T-helper 2 cell treated with Interferon-gamma antibody and Interleukin-4, amounts not matched to agents 5 μg/mL and 100 μg/mL, for 36 hours (primary cell): ENCODE measurements around the gene GNE.
"Not testable (repeated sequence)": the region's sequence is repeated elsewhere in the genome, so short reads cannot be mapped to it uniquely, and the experiment has no call there.

Source experiments
- DNase-seq: peaks from one replicate; pipeline ENCODE4 v3.0.0; 2021; ENCODE audit warnings: low spot score
- H3K27ac Mint-ChIP-seq: one replicate; pipeline ENCODE4 v1.8.0; 2021; ENCODE audit warnings: mild to moderate bottlenecking, mixed read lengths
- H3K27me3 Mint-ChIP-seq: one replicate; pipeline ENCODE4 v1.8.0; 2021; ENCODE audit warnings: low read depth, mixed read lengths
- H3K36me3 Mint-ChIP-seq: one replicate; pipeline ENCODE4 v1.8.0; 2021; ENCODE audit warnings: low read depth, mixed read lengths
- H3K4me1 Mint-ChIP-seq: one replicate; pipeline ENCODE4 v1.8.0; 2021; ENCODE audit warnings: low read depth, mixed read lengths
- H3K4me3 Mint-ChIP-seq: one replicate; pipeline ENCODE4 v1.8.0; 2022; ENCODE audit warnings: mild to moderate bottlenecking, moderate library complexity, mixed read lengths
- H3K9me3 Mint-ChIP-seq: one replicate; pipeline ENCODE4 v1.8.0; 2021; ENCODE audit warnings: mixed read lengths

Gene GNE, protein sequence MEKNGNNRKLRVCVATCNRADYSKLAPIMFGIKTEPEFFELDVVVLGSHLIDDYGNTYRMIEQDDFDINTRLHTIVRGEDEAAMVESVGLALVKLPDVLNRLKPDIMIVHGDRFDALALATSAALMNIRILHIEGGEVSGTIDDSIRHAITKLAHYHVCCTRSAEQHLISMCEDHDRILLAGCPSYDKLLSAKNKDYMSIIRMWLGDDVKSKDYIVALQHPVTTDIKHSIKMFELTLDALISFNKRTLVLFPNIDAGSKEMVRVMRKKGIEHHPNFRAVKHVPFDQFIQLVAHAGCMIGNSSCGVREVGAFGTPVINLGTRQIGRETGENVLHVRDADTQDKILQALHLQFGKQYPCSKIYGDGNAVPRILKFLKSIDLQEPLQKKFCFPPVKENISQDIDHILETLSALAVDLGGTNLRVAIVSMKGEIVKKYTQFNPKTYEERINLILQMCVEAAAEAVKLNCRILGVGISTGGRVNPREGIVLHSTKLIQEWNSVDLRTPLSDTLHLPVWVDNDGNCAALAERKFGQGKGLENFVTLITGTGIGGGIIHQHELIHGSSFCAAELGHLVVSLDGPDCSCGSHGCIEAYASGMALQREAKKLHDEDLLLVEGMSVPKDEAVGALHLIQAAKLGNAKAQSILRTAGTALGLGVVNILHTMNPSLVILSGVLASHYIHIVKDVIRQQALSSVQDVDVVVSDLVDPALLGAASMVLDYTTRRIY

DNA sequence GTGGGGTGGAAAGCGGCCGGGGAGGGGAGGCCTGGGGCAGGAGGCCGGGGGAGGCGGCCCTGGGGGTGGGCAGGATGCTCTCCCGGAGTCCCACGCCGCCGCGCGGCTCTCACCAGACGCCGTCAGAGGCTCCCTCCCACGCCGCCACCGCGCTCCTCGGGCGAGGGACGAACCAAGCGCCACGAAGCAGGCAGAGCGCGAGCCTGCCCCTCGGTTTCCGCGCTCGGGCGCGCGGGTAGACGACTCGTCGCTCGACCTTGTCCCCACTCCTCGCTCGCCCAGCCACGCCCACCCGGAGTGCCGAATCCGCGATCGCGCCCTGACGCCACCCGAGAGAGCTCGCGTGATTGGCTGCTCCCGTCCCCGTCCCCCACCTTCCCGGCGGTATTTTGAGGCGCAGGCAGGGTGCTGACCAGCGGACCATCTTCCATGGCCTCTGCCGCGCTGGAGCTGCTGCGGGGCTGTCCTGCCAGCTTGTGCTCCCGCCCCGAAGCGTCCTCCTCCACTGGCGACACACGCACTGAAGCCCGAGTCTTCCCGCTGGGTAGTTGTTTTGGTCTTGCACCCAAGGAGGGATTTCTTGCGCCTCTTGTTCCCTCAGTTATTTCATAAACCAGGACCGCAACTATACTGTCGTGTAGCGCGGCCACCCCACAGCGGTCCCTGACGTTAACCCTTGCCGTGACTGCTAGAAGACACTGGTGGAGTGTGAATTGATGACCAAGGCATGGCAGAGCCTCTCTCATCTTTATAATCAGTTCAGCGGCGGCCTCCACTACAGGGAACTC, at the start of gene GNE:
Gene GNE, minus strand, starts transcription at position 241 of the 788 bp plus-strand sequence. CDS start 9,093 bp downstream, outside the sequence.
- Mint-ChIP-seq H3K4me3 (peak within 1 kb of the TSS; percentile 95), H3K27ac (peak within 1 kb of the TSS; percentile 94), H3K36me3 (peaks cover 6% of the 10 kb centered on the region), H3K9me3 (no peaks in the 10 kb centered on the region), H3K27me3 (no peaks in the 10 kb centered on the region), H3K4me1 (peaks cover 12% of the 10 kb centered on the region)
- peak; percentile 98 for DNase-seq

DNA sequence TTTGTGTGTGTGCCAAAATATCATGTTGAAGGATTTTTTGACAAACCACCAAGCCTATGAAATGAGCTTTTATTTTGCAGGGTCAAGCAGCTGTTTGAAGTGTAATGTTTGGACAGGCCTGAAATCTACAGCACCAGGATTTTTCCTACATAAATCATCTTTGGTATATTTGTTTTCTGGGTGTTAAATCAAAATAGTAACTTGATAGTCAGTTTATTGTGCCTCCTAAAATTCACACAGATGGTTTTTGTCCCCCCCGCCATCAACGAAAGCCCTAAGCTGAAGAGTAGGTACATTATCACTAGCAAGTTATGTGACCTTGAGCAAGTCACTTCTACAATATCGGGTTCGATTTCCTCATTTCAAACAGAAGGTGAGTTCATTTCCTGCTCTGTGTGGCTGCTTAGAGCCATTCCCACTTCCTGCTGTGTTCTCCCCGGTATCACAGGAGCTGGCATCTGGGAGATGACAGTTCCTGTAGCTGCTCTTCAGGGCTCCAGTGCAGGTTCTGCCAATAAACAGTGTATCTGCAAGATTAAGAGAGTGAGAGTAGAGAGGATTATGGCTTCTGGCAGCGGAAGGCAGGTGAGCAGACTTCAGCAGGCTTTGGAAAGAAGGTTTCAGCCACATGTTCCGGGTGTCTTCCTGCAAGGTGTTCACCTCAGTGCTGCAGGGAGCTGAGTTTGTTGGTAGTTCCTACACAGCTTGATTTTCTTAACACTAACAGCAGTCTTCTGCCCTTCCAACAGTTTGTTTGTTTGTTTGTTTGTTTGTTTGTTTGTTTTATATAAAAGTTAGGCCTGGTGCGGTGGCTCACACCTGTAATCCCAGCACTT, 48.4 kb upstream of the GNE start:
- Mint-ChIP-seq H3K9me3 (no peaks in the 10 kb centered on the region), H3K27me3 (no peaks in the 10 kb centered on the region), H3K36me3 (peaks cover 3% of the 10 kb centered on the region), H3K4me1 (peaks cover 7% of the 10 kb centered on the region), H3K27ac (no peak overlapping the region), H3K4me3 (peak overlapping the region; percentile 37)
- DNase-seq, result no peak

DNA sequence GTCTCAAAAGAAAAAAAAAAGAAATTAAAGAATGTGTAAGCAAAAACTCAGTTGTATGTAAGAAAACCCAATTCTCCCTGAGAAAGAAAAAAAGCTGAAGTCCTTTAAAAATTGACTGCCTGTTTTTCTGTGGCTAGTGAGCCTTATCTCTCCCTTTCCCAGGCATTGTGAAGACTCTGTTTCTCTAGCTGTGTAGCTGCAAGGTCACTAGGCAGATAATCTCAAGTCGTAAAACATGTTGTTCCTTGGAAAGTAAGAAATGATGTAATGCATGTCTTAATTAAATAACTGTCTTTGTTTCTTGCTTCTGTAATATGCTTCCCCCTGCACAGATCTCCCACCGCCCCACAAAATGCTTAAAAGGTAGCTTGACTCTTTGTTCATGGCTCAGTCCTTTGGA, 46.1 kb upstream of the GNE start:
- not testable (repeated sequence) for H3K9me3 Mint-ChIP-seq, H3K4me1 Mint-ChIP-seq, H3K36me3 Mint-ChIP-seq, H3K27me3 Mint-ChIP-seq, H3K4me3 Mint-ChIP-seq, DNase-seq, H3K27ac Mint-ChIP-seq

DNA sequence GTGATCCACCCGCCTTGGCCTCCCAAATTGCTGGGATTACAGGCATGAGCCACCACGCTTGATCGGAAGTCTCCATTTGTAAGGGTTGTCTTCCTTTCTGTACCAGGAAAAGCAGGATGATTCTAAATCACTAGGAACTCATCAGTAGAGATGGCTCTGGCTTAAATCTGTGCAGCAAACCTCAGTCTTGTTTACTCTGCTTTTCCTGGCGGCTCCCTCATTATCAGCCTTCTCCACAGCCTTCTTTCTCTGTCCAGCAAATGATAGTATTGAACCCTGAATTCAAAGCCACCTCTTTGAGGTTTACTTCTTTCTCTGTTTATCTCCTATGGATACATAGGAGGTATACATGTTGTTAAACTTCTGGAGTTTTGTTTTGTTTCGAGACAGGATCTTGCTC, 43.0 kb upstream of the GNE start:
- H3K4me3 Mint-ChIP-seq, result no peak overlapping the region
- no peaks in the 10 kb centered on the region for H3K27me3 Mint-ChIP-seq
- no peaks in the 10 kb centered on the region for H3K36me3 Mint-ChIP-seq
- no peak overlapping the region for H3K27ac Mint-ChIP-seq
- no peaks in the 10 kb centered on the region for H3K4me1 Mint-ChIP-seq
- DNase-seq, result no peak
- H3K9me3 Mint-ChIP-seq, result no peaks in the 10 kb centered on the region

DNA sequence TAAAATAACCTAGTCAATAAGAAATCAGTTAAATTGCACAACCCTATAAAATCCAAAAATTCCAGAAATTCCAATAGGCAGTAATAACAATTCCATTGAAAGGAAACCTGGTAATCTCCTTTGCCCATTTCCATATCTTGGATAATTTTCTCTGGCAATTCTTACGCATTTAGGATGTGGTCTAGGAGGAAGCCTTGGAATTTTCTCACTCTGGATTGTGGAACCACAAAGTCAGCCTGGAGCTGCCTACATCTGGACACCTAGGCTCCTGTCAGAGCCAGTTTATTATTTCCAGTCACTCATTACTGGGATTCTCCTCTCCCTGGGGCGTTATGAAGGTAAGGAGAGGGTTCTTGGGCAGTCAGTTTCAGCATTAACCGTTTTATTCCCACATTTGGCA, 40.3 kb upstream of the GNE start:
- Mint-ChIP-seq H3K27me3 (no peaks in the 10 kb centered on the region), H3K4me1 (no peaks in the 10 kb centered on the region), H3K4me3 (no peak overlapping the region), H3K36me3 (no peaks in the 10 kb centered on the region), H3K9me3 (no peaks in the 10 kb centered on the region), H3K27ac (no peak overlapping the region)
- DNase-seq, result no peak

DNA sequence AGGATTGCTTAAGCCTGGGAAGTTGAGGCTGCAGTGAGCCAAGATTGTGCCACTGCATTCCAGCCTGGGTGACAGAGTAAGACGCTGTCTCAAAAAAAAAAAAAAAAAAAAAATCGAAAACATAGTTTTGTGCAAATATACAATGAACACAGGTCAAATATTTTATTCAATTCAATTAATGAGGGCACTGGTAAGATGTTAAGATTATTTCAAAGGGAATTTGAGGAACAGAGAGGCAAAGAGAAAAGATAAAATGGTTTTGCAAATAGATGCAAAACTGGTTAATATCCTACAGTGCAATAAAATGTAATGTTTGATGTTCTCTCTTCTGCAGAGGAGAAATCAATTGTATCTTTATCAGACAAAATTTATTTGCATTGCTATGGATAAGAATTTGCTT, 39.5 kb upstream of the GNE start:
- Mint-ChIP-seq H3K9me3 (no peaks in the 10 kb centered on the region), H3K27me3 (no peaks in the 10 kb centered on the region), H3K36me3 (no peaks in the 10 kb centered on the region), H3K27ac (no peak overlapping the region), H3K4me1 (no peaks in the 10 kb centered on the region), H3K4me3 (no peak overlapping the region)
- no peak for DNase-seq

DNA sequence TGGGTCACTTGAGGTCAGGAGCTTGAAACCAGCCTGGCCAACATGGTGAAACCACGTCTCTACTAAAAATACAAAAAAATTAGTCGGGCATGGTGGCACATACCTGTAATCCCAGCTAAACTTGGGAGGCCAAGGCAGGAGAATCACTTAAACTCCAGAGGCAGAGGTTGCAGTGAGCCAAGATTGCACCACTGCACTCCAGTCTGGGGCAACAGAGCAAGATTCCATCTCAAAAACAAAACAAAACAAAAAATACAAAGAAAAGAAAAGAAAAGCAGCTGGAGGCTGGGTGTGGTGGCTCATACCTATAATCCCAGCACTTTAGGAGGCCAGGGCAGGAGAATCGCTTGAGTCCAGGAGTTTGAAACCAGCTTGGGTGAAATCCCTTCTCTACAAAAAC, 36.7 kb upstream of the GNE start:
- H3K36me3 Mint-ChIP-seq, H3K9me3 Mint-ChIP-seq, H3K4me3 Mint-ChIP-seq, H3K4me1 Mint-ChIP-seq, DNase-seq, H3K27ac Mint-ChIP-seq, H3K27me3 Mint-ChIP-seq: not testable (repeated sequence)

DNA sequence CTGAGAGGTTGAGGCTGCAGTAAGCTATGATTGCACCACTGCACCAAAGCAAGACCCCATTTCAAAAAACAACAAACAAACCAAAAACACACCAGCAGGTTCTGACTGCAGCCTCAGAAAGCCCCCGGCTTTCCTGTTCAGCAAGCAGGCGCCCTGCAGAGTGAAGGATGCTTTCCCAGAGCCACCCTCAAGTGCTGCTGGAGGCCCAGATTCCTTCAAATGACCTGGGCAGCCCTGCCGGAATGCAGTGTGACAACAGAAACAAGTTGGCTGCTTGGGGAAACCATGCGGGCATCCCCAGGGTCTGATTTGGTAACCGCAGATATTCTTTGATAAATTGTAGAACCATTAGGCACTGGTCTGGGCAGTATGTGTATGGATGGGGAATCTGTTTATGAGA, 35.7 kb upstream of the GNE start:
- no peaks in the 10 kb centered on the region for H3K4me1 Mint-ChIP-seq
- H3K27ac Mint-ChIP-seq, result no peak overlapping the region
- no peaks in the 10 kb centered on the region for H3K36me3 Mint-ChIP-seq
- no peaks in the 10 kb centered on the region for H3K9me3 Mint-ChIP-seq
- no peaks in the 10 kb centered on the region for H3K27me3 Mint-ChIP-seq
- DNase-seq, result no peak
- no peak overlapping the region for H3K4me3 Mint-ChIP-seq

DNA sequence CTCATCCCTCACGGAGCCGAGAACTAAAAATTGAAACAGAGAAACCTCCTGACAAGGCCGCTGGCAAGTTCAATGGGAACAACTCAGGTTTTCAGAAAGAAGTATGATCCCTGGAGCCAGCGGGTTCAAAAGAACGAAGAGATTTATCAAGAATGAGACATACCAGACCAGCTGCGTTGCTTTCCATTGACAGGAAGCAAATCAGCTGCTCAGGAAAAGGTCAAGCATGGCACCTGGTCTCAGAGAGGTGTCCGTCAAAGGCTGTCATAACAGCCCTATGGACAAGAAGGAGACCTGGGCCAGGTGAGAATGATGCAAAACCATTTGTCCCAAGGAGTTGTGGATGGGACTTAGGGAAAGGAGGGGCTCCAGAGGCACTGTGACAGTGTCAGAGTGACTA, 34.9 kb upstream of the GNE start:
- Mint-ChIP-seq H3K9me3 (no peaks in the 10 kb centered on the region), H3K4me1 (no peaks in the 10 kb centered on the region)

DNA sequence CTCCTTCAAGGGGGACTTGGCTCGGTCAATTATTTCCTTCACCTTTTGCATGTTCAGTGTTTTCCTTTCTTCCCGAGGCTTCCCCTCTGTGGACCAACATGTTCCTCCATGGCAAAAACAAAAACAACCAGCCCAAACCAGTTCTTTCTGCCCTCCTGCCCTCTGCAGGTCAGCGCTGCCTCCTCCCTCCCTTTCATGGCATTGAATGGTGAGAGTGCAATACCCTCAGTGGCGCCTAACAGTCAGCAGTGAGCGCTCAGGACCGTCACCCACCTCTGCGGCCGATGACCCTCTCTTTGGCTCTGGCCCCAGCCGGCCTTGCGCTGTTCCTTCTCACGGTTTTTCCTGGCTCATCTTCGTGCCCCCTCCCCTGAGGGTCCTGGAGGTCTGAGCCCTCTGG, 34.4 kb upstream of the GNE start:
- H3K27ac Mint-ChIP-seq, result no peak overlapping the region
- no peaks in the 10 kb centered on the region for H3K36me3 Mint-ChIP-seq
- H3K4me1 Mint-ChIP-seq, result no peaks in the 10 kb centered on the region
- no peak for DNase-seq
- no peak overlapping the region for H3K4me3 Mint-ChIP-seq
- no peaks in the 10 kb centered on the region for H3K27me3 Mint-ChIP-seq
- no peaks in the 10 kb centered on the region for H3K9me3 Mint-ChIP-seq

More for the DNA sequence above, 34.9 kb upstream of the GNE start:
- no peak overlapping the region for H3K4me3 Mint-ChIP-seq
- no peak overlapping the region for H3K27ac Mint-ChIP-seq
- no peak for DNase-seq
- H3K36me3 Mint-ChIP-seq, result no peaks in the 10 kb centered on the region
- no peaks in the 10 kb centered on the region for H3K27me3 Mint-ChIP-seq

DNA sequence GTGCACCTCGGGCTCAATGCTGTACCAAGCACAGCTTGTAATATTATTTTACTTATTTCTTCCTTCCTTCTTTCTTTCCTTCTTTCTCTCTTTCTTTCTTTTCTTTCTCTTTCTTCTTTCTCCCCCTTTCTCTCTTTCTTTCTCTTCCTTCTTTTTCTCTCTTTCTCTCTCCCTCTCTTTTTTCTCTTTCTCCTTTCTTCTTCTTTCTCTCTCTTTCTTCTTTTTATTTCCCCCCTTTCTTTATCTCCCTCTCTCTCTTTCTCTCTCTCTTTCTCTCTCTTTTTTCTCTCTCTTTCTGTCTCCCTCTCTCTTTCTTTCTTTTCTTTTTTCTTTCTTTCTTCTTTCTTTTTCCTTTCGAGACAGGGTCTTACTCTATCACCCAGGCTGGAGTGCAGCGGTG, 32.7 kb upstream of the GNE start:
- no peak overlapping the region for H3K27ac Mint-ChIP-seq
- no peak for DNase-seq
- no peaks in the 10 kb centered on the region for H3K4me1 Mint-ChIP-seq
- H3K36me3 Mint-ChIP-seq, result no peaks in the 10 kb centered on the region
- no peaks in the 10 kb centered on the region for H3K9me3 Mint-ChIP-seq
- H3K27me3 Mint-ChIP-seq, result no peaks in the 10 kb centered on the region
- H3K4me3 Mint-ChIP-seq, result no peak overlapping the region

DNA sequence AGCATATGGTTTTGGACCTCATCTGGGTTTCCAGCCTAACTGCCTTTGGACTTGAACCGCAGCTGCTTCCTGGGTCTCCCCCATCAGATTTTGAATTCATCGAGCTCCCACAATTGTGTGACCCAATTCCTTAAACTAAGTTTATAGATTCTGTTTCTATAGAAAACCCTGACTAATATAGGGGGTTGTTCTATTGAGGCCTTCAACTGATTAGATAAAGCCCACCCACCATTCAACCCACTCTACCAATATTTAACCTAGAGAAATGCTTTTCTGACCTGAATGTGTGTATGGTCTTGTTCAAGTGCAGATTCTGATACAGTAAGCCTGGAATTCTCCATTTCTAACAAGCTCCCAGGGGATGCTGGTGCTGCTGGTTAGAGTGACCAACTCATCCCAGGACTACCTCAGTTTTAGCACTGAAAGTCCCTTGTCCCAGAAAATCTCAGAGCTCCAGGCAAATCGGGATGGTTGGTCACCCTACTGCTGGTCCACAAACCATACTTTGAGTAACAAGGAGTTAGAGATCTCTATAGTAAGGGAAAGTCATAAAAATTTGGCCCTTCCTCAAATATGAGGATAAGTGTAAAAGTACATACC, 31.7 kb upstream of the GNE start:
- H3K4me3 Mint-ChIP-seq, result no peak overlapping the region
- no peaks in the 10 kb centered on the region for H3K36me3 Mint-ChIP-seq
- no peak overlapping the region for H3K27ac Mint-ChIP-seq
- H3K4me1 Mint-ChIP-seq, result no peaks in the 10 kb centered on the region
- no peaks in the 10 kb centered on the region for H3K27me3 Mint-ChIP-seq
- DNase-seq, result no peak
- no peaks in the 10 kb centered on the region for H3K9me3 Mint-ChIP-seq

DNA sequence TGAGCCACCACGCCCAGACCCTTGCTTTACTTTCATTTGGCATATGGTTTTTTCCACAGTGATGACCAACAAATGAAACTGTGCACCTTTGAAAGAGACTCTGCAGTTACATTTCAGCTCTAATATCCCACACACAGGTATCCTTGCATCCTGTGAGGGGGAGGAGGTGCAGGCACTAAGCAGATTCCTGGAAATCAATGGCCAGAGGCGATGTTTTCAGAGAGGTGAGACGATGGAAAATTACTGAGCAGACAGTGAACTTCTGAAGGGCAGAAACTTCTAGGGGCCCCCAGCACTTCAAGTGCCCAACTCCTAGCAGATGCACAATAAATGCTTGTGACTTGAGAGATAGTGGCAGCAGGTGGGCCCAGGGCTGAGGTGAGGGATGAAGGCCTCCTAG, 29.8 kb upstream of the GNE start:
- Mint-ChIP-seq H3K4me3 (no peak overlapping the region), H3K9me3 (no peaks in the 10 kb centered on the region), H3K4me1 (no peaks in the 10 kb centered on the region), H3K36me3 (no peaks in the 10 kb centered on the region), H3K27me3 (no peaks in the 10 kb centered on the region), H3K27ac (no peak overlapping the region)
- no peak for DNase-seq
